CD4-positive, alpha-beta T cell treated with Interleukin-6 at 100 ng/mL for 8 hours (primary cell): ENCODE measurements around the gene LENG9.
"Not testable (repeated sequence)": the region's sequence is repeated elsewhere in the genome, so short reads cannot be mapped to it uniquely, and the experiment has no call there.

Experiments used
- DNase-seq: peaks from one replicate; pipeline ENCODE4 v3.0.0-alpha.2; 2020; ENCODE audit warnings: mixed read lengths, low spot score

LENG9 gene

DNA sequence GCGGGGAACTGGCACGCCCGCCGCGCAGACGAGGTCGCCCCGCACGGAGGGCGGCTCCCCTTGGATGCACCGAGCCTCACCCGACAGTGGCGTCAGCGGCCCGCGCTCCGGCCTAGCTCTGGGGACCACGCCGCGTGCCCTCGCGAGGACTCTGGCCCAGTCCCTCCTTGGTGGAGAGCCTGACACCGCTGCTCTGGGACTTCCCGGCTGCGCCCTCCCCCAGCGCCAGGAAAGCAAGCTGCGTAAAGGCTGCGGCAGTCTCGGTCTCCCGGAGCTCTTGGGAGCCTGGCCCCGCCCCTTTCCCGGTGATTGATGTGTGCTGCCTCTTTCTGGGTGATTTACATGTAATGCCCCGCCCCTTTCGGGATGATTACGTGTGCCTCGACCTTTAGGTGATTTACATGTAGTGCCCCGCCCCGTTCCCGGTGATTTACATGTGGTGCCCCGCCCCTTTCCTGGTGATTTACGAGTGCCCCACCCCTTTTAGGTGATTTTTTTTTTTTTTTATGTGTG lies at the start of gene LENG9:
Gene LENG9, minus strand, starts transcription at position 248 of the 513 bp plus-strand sequence. CDS start 252 bp downstream, outside the sequence.
- DNase-seq, result peak; percentile 92

DNA sequence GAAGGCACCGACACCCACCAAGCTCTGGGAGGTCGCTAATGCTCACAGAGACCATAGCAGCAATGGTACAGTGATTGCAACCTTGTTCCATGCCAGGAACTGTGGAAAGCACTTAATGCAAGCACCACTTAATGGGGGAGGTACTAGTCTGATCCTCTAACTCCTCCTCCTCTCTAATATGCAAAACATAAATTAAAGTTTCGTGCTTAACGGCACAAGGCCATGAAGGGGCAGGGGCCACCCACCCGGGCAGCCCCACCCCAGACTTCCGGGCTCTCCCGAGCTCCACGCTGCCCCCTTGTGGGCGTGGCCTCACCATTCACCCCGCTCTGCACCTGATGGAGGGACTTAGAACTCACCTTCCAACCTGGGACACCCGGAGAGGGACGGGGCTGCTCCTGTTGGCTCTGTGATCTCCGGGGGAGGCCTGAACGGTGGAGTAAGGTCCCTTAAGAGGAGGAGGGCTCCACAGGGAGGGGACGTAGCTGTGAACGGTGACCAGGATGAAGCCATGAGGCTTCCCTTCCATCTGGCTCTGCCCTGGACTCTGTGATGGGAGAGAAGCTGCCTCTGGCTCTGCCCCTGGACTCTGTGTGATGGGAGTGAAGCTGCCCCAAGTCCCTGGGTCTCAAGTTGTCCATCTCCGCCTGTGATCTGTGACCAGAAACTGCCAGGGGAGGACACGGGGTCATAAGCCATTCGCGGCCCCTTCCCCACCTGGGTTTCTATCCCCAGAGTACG lies 45.8 kb upstream of the LENG9 start:
- not testable (repeated sequence) for DNase-seq

DNA sequence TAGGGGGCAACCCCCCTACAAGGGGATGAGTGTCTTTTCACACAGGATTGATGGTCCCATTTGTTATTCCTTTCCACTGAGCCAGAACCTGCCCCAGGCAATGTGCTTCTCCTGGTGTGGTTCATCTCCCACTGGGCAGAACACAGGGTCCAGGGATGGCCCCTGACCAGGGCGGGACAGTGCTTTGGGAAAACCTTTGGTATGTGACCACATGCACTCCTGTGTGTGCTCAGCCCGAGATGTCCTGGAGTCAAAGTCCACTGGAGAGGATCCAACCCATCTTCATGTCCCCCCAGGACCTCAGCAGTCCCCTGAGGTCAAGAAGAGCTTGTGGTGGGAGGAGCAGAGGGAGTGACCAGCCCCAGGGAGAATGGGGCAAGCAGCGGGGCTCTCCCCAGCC lies 44.9 kb upstream of the LENG9 start:
- DNase-seq, result not testable (repeated sequence)

DNA sequence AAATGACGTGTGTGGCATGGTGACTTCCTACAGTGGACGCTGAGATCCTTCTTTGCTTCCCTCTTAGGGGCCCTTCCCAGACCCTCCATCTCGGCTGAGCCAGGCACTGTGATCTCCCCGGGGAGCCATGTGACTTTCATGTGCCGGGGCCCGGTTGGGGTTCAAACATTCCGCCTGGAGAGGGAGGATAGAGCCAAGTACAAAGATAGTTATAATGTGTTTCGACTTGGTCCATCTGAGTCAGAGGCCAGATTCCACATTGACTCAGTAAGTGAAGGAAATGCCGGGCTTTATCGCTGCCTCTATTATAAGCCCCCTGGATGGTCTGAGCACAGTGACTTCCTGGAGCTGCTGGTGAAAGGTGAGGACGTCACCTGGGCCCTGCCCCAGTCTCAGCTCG lies 44.2 kb upstream of the LENG9 start:
- no peak for DNase-seq

DNA sequence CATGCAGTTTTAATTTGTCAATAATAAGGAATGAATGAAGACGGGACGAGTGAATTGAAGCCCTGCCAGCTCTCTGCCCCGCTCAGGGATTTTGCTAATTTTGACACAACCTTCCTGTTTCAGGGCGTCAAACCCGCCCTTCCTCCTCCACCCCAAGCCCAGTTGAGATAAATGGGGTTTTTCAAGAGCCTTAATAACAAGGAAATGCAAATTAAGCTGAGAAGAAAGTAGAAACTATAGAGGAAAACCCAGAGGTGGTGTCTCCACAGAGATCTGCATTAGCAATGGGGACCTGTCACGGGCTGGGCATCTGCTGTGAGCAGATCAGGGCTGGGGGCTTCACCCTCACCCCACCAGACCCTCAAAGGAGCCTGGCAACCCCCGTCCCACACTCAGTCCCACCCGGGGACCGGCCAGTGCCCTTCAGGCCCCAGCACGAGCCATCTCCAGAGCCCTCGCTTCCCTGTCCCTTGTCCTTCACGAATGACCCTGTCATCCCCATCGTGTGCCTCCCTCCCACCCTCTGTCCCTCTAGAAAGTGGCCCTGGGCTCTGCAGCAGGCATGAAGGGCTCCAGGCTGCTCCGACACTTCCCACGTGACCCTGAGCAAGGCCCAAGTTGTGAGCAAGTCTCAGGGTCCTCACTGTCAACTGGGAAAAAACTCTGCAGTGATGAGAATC lies 43.6 kb upstream of the LENG9 start:
- DNase-seq, result not testable (repeated sequence)

DNA sequence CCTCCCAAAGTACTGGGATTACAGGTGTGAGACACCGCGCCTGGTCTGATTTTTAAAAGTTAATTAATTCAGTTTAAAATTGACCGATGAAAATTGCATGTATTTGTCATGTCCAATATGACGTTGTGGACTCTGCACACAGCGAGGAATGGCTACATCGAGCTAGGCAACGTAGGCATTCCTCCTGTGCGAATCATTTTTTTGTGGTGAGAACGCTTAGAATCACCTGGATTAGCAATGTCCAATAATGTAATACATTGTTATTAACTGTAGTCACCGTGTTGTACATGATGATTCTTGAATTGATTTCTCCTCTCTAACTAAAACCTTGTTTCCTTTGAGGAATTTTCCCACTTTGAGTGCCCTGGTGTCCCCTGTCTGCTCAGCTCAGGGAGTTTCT lies 42.5 kb upstream of the LENG9 start:
- no peak for DNase-seq

DNA sequence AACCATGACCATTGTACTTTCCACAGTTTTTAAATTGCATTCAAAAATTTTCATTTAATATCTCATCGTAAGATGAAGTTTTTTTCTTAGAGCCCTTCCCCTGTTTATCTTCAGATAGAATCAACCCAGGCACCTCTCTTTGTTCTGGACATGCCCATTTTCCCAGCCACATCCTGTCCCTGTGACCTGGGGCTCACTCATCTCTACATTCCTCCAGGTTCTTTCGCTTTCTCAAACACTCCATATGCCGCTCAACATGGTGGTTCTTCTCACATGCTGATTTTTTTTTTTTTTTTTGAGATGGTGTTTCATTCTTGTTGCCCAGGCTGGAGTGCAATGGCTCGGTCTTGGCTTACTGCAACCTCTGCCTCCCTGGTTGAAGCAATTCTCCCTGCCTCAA lies 42.0 kb upstream of the LENG9 start:
- DNase-seq, result not testable (repeated sequence)

DNA sequence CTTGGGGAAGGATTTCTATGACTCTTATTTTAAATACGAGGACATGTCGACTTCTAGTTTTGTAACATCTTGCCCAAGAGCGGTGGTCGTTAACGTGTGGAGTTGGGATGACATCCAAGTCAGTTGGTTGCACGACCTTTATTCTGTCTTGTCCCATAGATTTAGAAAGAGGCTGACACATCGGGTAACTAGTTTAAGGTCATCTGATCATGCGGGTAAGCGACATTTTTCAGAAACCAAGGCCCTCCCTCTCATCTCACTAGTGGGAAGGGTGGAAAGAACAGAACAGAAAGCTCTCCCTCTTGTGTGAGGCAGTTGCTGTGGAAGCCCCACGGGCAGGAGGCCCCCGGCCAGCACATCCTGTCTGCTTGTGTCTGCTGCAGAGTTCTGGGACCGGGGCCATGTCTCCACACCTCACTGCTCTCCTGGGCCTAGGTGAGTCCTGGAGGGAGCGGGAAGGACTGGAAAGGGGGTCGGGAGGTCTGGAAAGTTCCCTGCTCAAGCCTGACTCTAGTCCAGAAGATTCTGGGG lies 39.0 kb upstream of the LENG9 start, which contains the start of gene LAIR2:
Gene LAIR2, plus strand, starts transcription at position 314 of the 531 bp plus-strand sequence. Its CDS starts 88 bp downstream, at position 402.
- DNase-seq, result no peak

DNA sequence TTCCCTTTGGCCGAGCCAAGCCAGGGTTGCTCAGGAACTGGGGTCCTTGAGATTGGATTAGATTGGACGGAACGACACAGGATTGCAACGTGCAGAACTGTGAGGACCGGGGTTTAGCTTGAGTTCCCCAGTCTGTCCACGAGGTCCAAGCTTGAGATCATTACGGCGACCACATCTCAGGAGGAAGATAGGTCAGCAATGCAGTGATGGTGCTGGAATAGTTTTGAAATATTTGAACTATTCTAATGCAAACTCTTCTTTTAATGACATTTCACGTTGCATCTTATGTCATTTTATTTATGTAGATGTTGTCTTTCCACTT lies 34.8 kb upstream of the LENG9 start:
- DNase-seq, result not testable (repeated sequence)

DNA sequence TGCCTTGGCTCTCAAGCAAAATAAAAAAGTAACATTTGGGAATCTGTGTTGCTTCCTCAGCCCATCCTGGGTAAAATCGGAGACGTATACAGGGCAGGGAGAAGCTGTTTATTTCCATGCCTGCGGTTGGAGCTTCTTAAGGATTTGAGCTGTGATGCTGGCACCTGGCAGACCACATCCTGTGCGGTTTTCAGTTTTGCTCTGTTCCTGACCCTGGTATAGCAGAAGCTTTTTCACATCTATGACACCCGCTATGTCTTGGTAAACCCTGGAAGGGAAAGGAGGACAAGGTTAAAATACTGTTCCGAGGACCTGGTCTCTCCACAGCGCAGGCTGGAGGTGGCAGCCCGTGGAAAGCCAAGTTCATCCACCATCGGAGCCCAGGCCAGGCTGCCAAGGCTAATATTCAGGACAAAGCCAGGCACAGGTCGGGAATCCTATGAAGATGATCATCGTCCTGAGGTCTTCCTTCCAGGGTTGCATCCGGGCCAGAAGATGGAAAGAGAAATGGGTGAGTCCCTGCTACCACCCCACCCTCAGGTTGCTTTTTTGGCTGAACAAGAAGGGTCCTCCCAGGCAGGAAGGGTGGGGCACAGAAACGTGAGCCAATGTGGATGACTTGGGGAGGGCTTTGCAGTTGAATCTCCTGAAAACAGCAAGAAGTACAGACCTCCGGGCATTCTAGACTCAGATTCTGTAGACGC lies 34.3 kb upstream of the LENG9 start:
- not testable (repeated sequence) for DNase-seq

DNA sequence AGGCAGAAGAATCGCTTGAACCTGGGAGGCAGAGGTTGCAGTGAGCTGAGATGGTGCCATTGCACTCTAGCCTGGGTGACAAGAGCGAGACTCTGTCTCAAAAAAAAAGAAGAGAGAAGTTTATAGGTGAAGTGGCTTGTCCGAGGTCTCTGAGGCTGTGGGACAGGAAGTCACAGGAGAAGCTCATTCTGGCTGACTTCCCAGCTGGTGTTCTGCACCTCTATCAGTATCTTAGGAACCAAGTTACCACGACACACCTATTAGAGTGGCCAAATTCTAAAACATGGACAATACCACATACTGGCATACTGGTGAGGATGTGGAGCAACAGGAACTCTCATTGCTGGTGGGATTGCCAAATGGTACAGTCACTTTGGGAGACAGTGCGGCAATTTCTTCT lies 31.7 kb upstream of the LENG9 start:
- DNase-seq, result not testable (repeated sequence)

DNA sequence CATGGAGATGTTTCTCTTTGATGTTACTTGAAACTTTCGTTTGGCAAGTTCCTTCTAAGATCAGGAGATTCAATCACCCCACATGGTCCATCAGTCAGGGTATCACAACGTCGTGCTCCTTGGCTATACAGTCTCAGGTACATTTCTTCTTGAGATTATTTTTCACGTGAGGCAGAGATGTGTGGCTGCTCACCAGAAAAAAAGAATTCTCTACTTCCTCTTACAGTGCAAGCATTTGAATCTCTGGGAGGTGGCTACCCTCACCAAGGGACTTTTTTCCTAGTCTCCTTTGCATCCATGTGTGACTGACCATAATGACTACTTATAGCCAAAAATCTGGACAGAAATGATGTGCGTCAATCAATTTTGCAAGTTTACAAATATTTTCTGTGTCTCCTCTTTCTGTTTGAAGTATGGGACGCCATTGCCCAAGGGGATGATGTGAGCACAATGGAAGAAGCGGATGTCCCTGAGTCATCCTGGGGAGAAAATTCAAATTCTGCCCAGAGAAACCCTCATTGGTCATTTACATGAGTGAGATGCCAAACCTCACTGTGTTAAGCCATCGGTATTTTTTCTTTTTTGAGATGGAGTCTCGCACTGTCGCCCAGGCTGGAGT lies 30.5 kb upstream of the LENG9 start:
- no peak for DNase-seq

DNA sequence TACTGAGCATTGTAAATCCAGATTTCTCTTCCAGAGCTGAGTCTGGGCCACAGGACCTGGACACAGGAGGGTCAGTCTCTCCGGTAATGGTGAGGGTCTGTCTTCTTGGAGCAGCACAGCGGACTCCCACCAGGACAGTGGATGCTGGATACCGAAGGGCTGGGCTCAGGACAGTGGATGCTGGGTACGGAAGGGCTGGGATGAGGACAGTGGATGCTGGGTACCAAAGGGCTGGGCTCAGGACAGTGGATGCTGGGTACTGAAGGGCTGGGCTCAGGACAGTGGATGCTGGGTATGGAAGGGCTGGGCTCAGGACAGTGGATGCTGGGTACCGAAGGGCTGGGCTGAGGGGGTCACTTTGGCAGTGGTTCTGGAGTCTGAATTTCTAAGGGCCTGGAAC lies 29.5 kb upstream of the LENG9 start:
- DNase-seq, result not testable (repeated sequence)

DNA sequence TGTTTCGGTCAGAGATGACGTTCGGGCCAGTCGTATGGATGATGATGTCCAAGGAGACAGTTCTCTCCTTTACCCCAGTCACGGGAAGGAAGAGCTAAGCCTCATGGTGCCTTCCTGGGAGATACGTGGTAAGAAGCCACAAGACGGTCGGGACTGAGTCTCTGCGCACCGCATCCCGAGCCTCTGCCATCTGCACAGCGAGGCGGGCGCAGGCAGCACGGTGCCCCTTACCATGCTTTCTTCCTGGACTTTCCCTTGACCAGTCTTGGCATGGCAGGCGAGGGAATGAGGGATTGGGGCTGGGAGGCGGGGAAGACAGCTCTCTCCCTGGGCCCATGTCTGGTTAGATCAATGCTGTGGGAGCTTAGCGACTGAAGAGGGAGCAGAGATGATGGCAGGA lies 29.0 kb upstream of the LENG9 start:
- no peak for DNase-seq

DNA sequence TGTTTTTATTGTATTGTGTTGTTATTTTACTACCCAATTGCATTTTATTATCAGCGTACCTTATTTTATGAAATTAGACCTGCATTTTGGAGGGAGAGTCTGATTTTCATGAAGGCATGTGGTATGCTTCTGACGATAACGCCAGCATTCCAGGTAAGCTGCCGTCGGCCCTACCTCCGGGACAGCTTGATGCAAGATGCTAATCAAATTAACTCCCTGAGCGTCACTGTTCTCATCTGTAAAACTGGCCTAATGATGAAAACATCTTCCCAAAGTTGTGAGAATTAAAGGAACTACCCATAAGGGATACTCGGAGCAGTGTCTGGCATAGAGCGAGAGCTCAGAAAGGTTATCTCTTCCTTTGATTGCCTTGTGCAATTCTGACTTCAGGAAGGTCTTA lies 26.2 kb upstream of the LENG9 start:
- DNase-seq, result no peak

DNA sequence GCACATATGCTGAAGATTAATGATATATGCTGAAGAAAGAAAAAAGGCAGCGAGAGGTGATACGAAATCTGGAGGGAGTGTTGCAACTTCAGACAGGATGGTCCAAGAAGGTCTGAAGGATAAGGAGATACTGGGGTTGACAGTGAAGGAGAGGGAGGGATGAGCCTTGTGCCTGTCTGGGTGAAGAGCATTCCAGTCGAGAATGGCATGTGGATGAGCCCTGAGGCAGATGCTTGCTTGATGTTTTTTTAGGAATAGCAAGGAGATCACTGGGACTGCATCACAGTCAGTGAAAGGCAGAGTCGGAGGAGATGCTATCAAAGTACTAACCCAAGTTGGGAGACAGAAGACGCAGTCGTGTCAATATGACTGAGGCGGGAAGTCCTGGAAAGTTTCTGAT lies 25.8 kb upstream of the LENG9 start:
- DNase-seq, result no peak

DNA sequence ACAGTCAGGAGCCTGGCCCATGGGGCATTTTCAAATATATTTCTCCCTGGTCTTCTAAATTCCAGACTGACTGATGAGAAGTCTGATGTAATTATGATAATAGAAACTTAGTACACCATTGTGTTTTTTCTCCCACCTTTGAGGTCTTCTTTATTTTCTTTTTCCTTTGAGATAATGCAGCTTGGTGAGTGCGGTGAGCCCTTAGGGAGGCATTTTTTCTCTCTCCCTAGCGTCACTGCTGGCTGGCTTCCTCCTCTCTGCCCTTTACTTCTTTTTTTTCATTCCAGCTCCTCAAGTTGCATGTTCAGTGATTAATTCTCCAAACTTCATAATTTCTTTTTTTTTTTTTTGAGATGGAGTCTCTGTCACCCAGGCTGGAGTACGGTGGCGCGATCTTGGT lies 22.3 kb upstream of the LENG9 start:
- no peak for DNase-seq

DNA sequence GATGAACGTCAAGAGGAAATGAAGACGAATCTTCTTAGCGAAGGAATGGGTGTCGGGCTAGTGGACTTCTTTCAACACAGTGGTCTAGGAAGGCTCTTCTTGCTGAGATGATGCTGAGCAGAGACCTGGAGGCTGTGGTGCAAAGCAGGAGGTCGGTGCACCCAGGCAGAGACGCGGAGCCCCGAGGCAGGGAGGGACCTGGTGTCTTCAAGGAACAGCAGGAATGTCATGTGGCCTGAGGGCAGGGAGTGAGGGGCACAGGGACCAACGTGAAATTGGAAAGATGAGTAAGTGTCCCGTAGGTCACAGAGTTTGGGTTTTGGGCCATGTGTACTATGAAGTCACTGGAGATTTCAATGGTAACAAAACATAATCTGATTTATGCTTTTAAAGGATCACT lies 20.9 kb upstream of the LENG9 start:
- DNase-seq, result no peak

DNA sequence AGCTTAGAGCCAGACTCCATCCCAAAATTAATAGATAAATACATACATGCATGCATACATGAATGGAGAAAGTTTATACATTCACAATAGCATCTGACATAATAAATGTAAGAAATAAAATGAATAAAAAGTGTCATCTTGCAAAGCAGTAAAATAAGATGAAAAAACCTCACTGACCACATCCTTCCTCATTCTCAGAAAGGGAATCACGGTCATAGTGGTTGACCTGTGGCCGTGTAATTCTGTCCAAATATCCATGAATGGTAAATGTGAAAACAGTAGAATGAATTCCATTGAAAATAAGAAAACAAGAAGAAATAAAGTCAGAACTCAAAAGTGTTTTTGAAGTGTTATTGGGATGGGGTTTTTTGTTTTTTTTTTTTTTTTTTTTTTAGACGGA lies 19.3 kb upstream of the LENG9 start:
- DNase-seq, result no peak

DNA sequence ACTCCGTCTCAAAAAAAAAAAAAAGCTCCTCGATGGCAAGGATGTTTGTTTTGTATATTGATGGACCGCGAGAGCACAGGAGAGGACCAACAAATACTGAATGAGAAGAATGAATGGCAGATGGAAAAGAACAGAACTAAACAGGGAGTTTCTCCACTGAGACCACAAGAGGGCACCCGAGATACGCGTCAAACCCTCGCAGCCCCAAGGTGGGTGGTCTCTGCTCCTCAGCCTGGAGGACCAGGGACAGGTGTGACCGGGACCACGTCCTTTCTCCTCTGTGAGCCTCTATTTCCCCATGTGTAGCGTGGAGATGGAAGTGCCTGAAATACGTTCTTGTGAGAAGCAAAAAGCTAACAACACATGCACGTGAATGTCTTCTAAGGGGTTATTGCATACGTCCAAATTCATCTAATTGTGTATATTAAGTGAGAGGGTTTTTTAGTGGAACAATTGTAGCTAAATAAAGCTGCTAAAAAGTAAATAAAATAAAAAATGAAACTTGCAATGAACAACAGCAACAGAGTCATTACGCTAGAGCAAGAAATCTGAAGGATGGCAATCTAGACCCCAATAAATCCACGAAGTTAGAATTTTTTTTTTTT lies 17.9 kb upstream of the LENG9 start:
- DNase-seq, result peak; percentile 35

DNA sequence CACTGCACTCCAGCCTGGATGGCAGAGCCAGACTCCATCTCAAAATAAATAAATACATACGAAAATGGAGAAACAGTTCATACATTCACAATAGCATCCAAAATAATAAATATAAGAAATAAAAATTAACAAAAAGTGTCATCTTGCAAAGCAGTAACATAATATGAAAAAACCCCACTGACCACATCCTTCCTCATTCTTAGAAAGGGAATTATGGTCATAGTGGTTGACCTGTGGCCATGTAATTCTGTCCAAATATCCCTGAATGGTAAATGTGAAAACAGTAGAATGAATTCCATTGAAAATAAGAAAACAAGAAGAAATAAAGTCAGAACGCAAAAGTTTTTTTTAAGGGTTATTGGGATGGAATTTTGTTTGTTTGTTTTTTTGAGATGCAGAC lies 16.5 kb upstream of the LENG9 start:
- no peak for DNase-seq
